GM20000 (cell line): ENCODE measurements around the gene KRTAP10-11.
"Not testable (repeated sequence)": the region's sequence is repeated elsewhere in the genome, so short reads cannot be mapped to it uniquely, and the experiment has no call there.

Experiments
- DNase-seq: peaks from one replicate; pipeline ENCODE4 v3.0.0; 2012; ENCODE audit warnings: low spot score
- CTCF ChIP-seq: IDR thresholded peaks from 2 replicates; pipeline ENCODE4 v1.5.1; 2012; ENCODE audit warnings: mild to moderate bottlenecking, control low read depth; ENCODE audit errors: extremely low read depth, missing control alignments

KRTAP10-11 gene

GRCh38 chr21:44657635-44658540 is 11.7 kb downstream of the KRTAP10-11 start, which contains the start of gene KRTAP12-3:
Gene KRTAP12-3, plus strand, starts transcription at chr21:44657932. Its CDS starts 48 bp downstream, at chr21:44657980.
- DNase-seq: no peak
- TF ChIP-seq CTCF: no peak

- TF ChIP-seq CTCF: no peak
- no peak for DNase-seq
Measured at GRCh38 chr21:44658541-44658910, 12.3 kb downstream of the KRTAP10-11 start.

- no peak for DNase-seq
- TF ChIP-seq CTCF: no peak
Measured at GRCh38 chr21:44658913-44659595, 12.8 kb downstream of the KRTAP10-11 start.

- not testable (repeated sequence) for DNase-seq
Measured at GRCh38 chr21:44661567-44661966, 15.4 kb downstream of the KRTAP10-11 start.

- DNase-seq: no peak
- TF ChIP-seq CTCF: no peak
Measured at GRCh38 chr21:44664691-44665090, 18.5 kb downstream of the KRTAP10-11 start.

- no peak for TF ChIP-seq CTCF
- no peak for DNase-seq
Measured at GRCh38 chr21:44666401-44667320, 20.4 kb downstream of the KRTAP10-11 start, which contains the start of gene KRTAP12-2. Gene KRTAP12-2, minus strand, starts transcription at chr21:44666927. Its CDS starts 41 bp downstream, at chr21:44666886.

- no peak for DNase-seq
- TF ChIP-seq CTCF: no peak
Measured at GRCh38 chr21:44667612-44668011, 21.4 kb downstream of the KRTAP10-11 start.
